HEK293T (cell line): ENCODE measurements around the gene TMEM119.
"Not testable (repeated sequence)": the region's sequence is repeated elsewhere in the genome, so short reads cannot be mapped to it uniquely, and the experiment has no call there.

Experiments
- CTCF ChIA-PET: fragments of 350-600 bp; formaldehyde crosslinking; extraction: SDS; loops from one replicate; lab custom pipeline; 2021; ENCODE audit warnings: antibody characterized with exemption, inconsistent platforms; lab: Yijun Ruan, JAX
- POLR2A ChIA-PET: fragments of 350-600 bp; formaldehyde crosslinking; extraction: SDS; loops from one replicate; lab custom pipeline; 2020; ENCODE audit warnings: antibody characterized with exemption, inconsistent platforms; lab: Yijun Ruan, JAX
- DNase-seq: peaks from one replicate; pipeline ENCODE4 v3.0.0; 2012; ENCODE audit warnings: mixed read lengths; ENCODE audit errors: extremely low spot score
- ARNT ChIP-seq: fragments of 450-650 bp; IDR thresholded peaks from 2 replicates; pipeline ENCODE4 v1.6.1; 2017; ENCODE audit warnings: mild to moderate bottlenecking
- BHLHE40 ChIP-seq: fragments of 450-650 bp; IDR thresholded peaks from 2 replicates; pipeline ENCODE4 v1.6.1; 2016; ENCODE audit warnings: mild to moderate bottlenecking, moderate library complexity, borderline replicate concordance
- CTBP1 ChIP-seq: fragments of 450-650 bp; IDR thresholded peaks from 2 replicates; pipeline ENCODE4 v1.6.1; 2016; ENCODE audit warnings: borderline replicate concordance
- ELF4 ChIP-seq: fragments of 450-650 bp; IDR thresholded peaks from 2 replicates; pipeline ENCODE4 v1.6.1; 2017; ENCODE audit warnings: antibody characterized with exemption
- FOXA1 ChIP-seq: fragments of 450-650 bp; IDR thresholded peaks from 2 replicates; pipeline ENCODE4 v1.6.1; 2016; ENCODE audit warnings: mild to moderate bottlenecking
- FOXK2 ChIP-seq: fragments of 450-650 bp; IDR thresholded peaks from 2 replicates; pipeline ENCODE4 v1.6.1; 2016; ENCODE audit warnings: mild to moderate bottlenecking
- FOXM1 ChIP-seq: fragments of 450-650 bp; IDR thresholded peaks from 2 replicates; pipeline ENCODE4 v1.6.1; 2017; ENCODE audit warnings: mild to moderate bottlenecking, borderline replicate concordance
- HDGF ChIP-seq: fragments of 450-650 bp; IDR thresholded peaks from 2 replicates; pipeline ENCODE4 v1.6.1; 2017; ENCODE audit warnings: antibody characterized with exemption, borderline replicate concordance
- L3MBTL2 ChIP-seq: fragments of 450-650 bp; conservative IDR thresholded peaks from 2 replicates; pipeline ENCODE4 v1.6.1; 2016; ENCODE audit warnings: mild to moderate bottlenecking
- LEF1 ChIP-seq: fragments of 450-650 bp; IDR thresholded peaks from 2 replicates; pipeline ENCODE4 v1.6.1; 2017; ENCODE audit warnings: mild to moderate bottlenecking, borderline replicate concordance
- NFRKB ChIP-seq: fragments of 450-650 bp; IDR thresholded peaks from 2 replicates; pipeline ENCODE4 v1.6.1; 2016; ENCODE audit warnings: mild to moderate bottlenecking, moderate library complexity
- SP1 ChIP-seq: fragments of 450-650 bp; IDR thresholded peaks from 2 replicates; pipeline ENCODE4 v1.6.1; 2017
- SUZ12 ChIP-seq: fragments of 450-650 bp; IDR thresholded peaks from 2 replicates; pipeline ENCODE4 v1.6.1; 2016; ENCODE audit warnings: mild to moderate bottlenecking
- TARDBP ChIP-seq: fragments of 450-650 bp; IDR thresholded peaks from 2 replicates; pipeline ENCODE4 v1.6.1; 2016
- ZNF384 ChIP-seq: fragments of 450-650 bp; IDR thresholded peaks from 2 replicates; pipeline ENCODE4 v1.6.1; 2016
- TF ChIP-seq, protein P1 (sequence below): fragments of 450-650 bp; IDR thresholded peaks from 2 replicates; pipeline ENCODE4 v1.6.1; 2016

The TMEM119 gene

DNA sequence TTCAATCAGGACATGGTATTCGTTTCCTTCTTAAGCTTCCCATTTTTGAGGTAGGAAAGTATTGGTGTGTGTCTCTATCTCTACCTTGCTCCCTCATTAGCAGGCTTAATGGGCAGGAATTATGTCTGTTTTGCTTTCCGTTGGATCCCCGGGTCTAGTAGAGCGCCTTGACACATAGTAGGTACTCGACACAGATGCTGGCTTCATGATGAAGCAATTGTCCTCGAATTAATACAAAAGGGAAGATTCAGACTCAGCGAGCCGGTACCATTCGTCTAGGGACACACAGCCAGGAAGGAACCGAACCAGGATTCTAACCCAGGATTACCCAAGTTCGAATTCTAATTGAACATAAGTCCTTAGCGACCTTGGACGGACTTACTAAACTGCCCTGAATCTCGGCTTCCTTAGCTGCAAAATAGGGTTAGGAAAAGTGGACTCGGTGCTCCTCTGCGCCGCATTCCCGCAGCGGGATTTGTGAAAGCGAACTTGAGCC, 36.0 kb downstream of the TMEM119 start:
- CTCF ChIA-PET: interaction anchor here (0.6 to 1.0 kb wide), 3 partner anchors 51 to 534 kb away, joined by 3 to 7 read pairs (median 3); no protein-coding TSS in a partner anchor
- TF ChIP-seq HDGF (no peak), ELF4 (no peak), LEF1 (no peak), FOXM1 (no peak), NFRKB (no peak), FOXK2 (no peak), L3MBTL2 (no peak; the same call in 1 of the 2 replicates), TARDBP (no peak), BHLHE40 (no peak), ZNF384 (no peak), SP1 (no peak), ARNT (no peak)
- TF ChIP-seq, protein P1, sequence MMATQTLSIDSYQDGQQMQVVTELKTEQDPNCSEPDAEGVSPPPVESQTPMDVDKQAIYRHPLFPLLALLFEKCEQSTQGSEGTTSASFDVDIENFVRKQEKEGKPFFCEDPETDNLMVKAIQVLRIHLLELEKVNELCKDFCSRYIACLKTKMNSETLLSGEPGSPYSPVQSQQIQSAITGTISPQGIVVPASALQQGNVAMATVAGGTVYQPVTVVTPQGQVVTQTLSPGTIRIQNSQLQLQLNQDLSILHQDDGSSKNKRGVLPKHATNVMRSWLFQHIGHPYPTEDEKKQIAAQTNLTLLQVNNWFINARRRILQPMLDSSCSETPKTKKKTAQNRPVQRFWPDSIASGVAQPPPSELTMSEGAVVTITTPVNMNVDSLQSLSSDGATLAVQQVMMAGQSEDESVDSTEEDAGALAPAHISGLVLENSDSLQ: no peak
- POLR2A ChIA-PET: interaction anchor here (0.7 to 1.9 kb wide), 11 partner anchors 8 to 525 kb away, joined by 3 to 10 read pairs (median 3); no protein-coding TSS in a partner anchor
- no peak for DNase-seq

DNA sequence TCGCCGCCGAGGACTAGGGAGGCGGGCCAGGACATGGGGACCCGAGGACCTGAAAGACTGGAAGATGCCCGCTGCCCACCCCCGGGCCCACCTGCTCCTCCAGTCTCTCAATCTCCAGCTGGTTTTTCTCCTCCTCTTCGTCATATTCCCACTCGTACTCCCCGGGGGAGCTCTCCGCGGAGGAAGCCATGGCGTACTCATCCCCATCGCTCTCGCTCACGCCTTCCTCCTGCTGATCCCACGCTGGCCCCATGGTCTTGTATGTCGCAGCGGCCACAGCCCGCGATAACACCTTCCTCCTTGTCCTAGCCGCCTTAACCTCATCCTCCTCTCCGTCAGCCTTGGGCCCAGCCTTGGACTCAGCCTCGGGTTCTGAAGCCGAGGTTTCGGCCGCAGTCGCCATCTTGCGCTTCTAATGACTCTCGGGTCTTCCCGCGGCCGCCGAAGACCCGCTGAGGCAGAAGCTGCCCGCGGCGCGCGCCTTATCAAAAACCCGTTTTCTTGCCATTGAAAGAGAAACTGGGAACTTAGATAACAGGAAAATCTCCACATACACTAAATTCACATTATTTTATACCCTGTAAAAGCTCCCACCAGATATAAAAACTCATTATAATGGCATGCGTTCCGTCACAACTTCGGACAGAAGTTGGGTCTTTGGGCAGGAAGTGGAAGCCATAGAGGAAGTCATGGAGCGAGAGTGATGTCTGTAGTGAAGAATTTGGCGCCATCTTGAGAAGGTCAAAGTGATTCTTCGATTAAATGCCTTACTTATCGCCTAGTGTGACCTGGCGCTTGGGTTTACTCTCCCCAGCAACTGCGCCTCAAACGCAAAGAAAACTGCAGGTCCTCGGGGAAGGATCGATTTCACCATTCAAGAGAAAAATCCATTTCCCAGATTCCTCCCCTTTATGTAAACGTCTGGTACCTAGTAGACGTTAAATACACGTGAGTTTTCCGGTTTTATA, 36.8 kb downstream of the TMEM119 start, which contains the start of gene SART3:
Gene SART3, minus strand, starts transcription at position 422 of the 968 bp plus-strand sequence. Its CDS starts 19 bp downstream, at position 403.
- DNase-seq: peak; percentile 77
- ChIA-PET CTCF (interaction anchor here (0.6 kb wide), 1 partner anchor 57 kb away, joined by 3 read pairs; no protein-coding TSS in a partner anchor), POLR2A (interaction anchor here (0.6 to 1.9 kb wide), 5 partner anchors 12 to 526 kb away, joined by 3 to 8 read pairs (median 3); partner anchors contain the start of gene FICD)
- TF ChIP-seq L3MBTL2 (peak; percentile 38), ARNT (no peak), ELF4 (peak; percentile 78), NFRKB (peak; percentile 97)

DNA sequence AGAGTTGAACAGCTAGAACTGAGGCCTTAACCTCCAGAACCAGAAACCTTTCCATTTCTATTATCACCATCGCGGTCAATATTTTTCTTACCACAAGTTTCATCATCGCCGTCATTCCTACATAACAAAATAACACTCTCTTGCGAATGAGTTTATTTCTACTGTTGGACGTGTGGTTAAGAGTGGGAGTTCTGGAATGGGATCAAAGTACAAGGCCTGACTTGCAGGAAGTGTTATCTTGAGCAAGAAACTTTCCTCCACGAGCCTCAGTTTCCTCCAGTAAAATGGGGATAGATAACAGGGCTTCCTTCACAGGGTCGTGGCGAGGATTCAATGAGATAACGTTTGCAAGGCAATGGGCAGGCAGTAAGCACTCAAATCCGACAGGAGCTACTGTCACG, 37.6 kb downstream of the TMEM119 start:
- DNase-seq: no peak
- POLR2A ChIA-PET: interaction anchor here (0.6 to 0.8 kb wide), 2 partner anchors 25 to 45 kb away, joined by 3 to 5 read pairs; partner anchors contain the start of gene FICD
- CTCF ChIA-PET: interaction anchor here (0.6 to 1.2 kb wide), 2 partner anchors 58 to 642 kb away, joined by 3 read pairs; no protein-coding TSS in a partner anchor
- TF ChIP-seq TARDBP (no peak), HDGF (no peak), SP1 (no peak), L3MBTL2 (no peak), ARNT (no peak), ZNF384 (no peak), BHLHE40 (no peak), FOXM1 (no peak)
- TF ChIP-seq, protein P1: no peak

DNA sequence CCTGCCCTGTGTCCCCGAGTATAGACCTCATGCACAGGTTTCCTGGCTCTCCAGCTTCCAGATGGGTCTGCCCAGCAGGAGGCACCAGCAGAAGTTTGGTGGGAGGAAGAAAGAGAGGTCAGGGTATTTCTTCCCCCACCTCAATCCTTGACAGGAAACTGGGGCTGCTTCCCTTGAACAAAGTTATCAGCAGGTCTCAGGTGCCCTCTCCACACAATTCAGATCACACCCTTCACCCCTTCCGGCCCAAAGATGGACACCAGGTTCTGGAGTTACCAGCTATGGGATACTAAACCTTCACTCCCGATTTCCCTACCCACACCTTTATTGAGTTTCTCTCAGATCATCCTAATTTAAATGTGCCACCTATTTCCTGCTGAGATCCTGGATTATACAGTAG, 38.1 kb downstream of the TMEM119 start:
- DNase-seq: no peak
- ChIA-PET POLR2A (interaction anchor here (1.3 kb wide), 1 partner anchor 9 kb away, joined by 3 read pairs; no protein-coding TSS in a partner anchor), CTCF (interaction anchor here (1.2 kb wide), 1 partner anchor 641 kb away, joined by 3 read pairs; no protein-coding TSS in a partner anchor)
- TF ChIP-seq SUZ12 (no peak), L3MBTL2 (no peak), SP1 (no peak), FOXA1 (no peak), FOXM1 (no peak), ELF4 (no peak), LEF1 (no peak), ZNF384 (no peak), BHLHE40 (no peak), HDGF (no peak), FOXK2 (no peak), ARNT (no peak), CTBP1 (no peak), TARDBP (no peak), NFRKB (no peak)
- TF ChIP-seq, protein P1: no peak

DNA sequence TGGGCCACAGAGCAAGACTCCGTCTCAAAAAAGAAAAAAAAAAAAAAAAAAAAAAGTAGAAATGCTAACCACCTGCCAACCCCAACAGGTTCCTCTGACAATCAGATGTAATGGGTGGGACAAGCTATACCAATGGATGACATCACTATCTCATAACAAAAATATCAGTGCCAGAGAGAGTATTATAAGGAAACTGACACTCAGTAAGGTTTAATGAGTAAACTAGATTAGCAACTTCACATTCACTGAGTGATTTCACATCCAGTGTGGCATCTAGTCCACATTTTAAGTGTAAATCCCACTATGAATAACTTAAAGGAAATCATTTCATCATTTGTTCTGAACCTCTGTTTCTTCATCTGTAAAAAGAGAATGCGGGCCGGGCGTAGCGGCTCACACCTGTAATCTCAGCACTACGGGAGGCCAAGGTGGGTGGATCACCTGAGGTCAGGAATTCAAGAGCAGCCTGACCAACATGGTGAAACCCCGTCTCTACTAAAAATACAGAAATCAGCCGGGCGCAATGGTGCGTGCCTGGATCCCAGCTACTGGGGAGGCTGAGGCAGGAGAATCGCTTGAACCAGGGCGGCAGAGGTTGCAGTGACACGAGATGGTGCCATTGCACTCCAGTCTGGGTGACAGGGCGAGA, 38.8 kb downstream of the TMEM119 start:
- DNase-seq: no peak
- ChIA-PET POLR2A (interaction anchor here (1.3 kb wide), 1 partner anchor 9 kb away, joined by 3 read pairs; no protein-coding TSS in a partner anchor), CTCF (interaction anchor here (1.2 kb wide), 1 partner anchor 641 kb away, joined by 3 read pairs; no protein-coding TSS in a partner anchor)
- TF ChIP-seq HDGF (no peak), FOXM1 (no peak), TARDBP (no peak), BHLHE40 (no peak), SP1 (no peak), FOXK2 (no peak), NFRKB (no peak), CTBP1 (no peak), L3MBTL2 (no peak), LEF1 (no peak), ELF4 (no peak), SUZ12 (no peak), ARNT (no peak), FOXA1 (no peak), ZNF384 (no peak)
- TF ChIP-seq, protein P1: no peak

DNA sequence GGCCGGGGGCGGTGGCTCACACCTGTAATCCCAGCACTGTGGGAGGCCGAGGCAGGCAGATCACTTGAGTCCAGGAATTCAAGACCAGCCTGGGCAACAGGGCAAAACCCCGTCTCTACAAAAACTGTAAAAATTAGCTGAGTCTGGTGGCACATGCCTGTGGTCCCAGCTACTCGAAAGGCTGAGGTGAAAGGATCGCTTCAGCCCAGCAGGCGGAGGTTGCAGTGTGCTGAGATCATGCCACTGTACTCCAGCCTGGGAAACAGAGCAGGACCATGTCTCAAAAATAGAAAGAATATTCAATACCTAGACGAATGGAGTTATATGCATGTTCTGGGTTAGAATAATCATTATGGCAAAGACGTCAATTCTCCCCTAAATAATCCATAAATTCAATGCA, 42.5 kb downstream of the TMEM119 start:
- CTCF ChIA-PET, POLR2A ChIA-PET, DNase-seq: not testable (repeated sequence)
